Measurements from ENCODE around the gene MXRA8. TPM values are rescaled to one million over a fixed set of nuclear protein-coding genes. Genes with fewer than 3 reads are reported as not detected.

Gene MXRA8
- total RNA-seq, 2 experiments from 2014 or later = 0.25 to 0.49 TPM

GRCh38 chr1:1347026-1347595 is 11.2 kb downstream of the MXRA8 start:
- ATAC-seq (no peak), DNase-seq (no peak)
- Mint-ChIP-seq H3K4me1 (peaks cover 20% of the 10 kb centered on the region), H3K4me3 (peak overlapping the region; percentile 74), H3K36me3 (ENCODE audit: low read depth) (no peaks in the 10 kb centered on the region), H3K27me3 (peaks cover 1% of the 10 kb centered on the region), H3K9me3 (ENCODE audit: low read depth) (no peaks in the 10 kb centered on the region), H3K27ac (no peak overlapping the region)
- CTCF ChIA-PET = interaction anchor here (1.9 kb wide), 1 partner anchor 25 kb away, joined by 10 read pairs; no protein-coding TSS in a partner anchor
- intact Hi-C loops (cut with DNase I, micrococcal nuclease) = no loop called here
- POLR2A ChIA-PET = interaction anchor here (0.7 kb wide), 1 partner anchor 16 kb away, joined by 3 read pairs; no protein-coding TSS in a partner anchor

- peaks cover 20% of the 10 kb centered on the region for H3K4me1 Mint-ChIP-seq
- no peak for ATAC-seq
- H3K9me3 Mint-ChIP-seq (ENCODE audit: low read depth) = no peaks in the 10 kb centered on the region
- intact Hi-C loops (cut with DNase I, micrococcal nuclease) = no loop called here
- POLR2A ChIA-PET = interaction anchor here (0.7 kb wide), 1 partner anchor 15 kb away, joined by 3 read pairs; no protein-coding TSS in a partner anchor
- no peaks in the 10 kb centered on the region for H3K27me3 Mint-ChIP-seq
- H3K36me3 Mint-ChIP-seq (ENCODE audit: low read depth) = peaks cover under 1% of the 10 kb centered on the region
- H3K27ac Mint-ChIP-seq = no peak overlapping the region
- CTCF ChIA-PET = interaction anchor here (1.9 kb wide), 1 partner anchor 25 kb away, joined by 10 read pairs; no protein-coding TSS in a partner anchor
- no peak overlapping the region for H3K4me3 Mint-ChIP-seq
- DNase-seq = no peak
These were observed 11.9 kb downstream of the MXRA8 start for GRCh38 chr1:1346501-1346890.

- ChIA-PET POLR2A (interaction anchor here (0.7 kb wide), 1 partner anchor 14 kb away, joined by 3 read pairs; no protein-coding TSS in a partner anchor), CTCF (no interaction called here)
- intact Hi-C loops (cut with DNase I, micrococcal nuclease) = no loop called here
- H3K4me1 Mint-ChIP-seq = peaks cover 20% of the 10 kb centered on the region
- H3K4me3 Mint-ChIP-seq = no peak overlapping the region
- H3K27me3 Mint-ChIP-seq = no peaks in the 10 kb centered on the region
- H3K27ac Mint-ChIP-seq = no peak overlapping the region
- ATAC-seq = no peak
- H3K9me3 Mint-ChIP-seq (ENCODE audit: low read depth) = no peaks in the 10 kb centered on the region
- H3K36me3 Mint-ChIP-seq (ENCODE audit: low read depth) = peaks cover 6% of the 10 kb centered on the region
- no peak for DNase-seq
These were observed 12.4 kb downstream of the MXRA8 start for GRCh38 chr1:1345860-1346500.

- intact Hi-C loops (cut with DNase I, micrococcal nuclease) = no loop called here
These were observed 13.0 kb downstream of the MXRA8 start for GRCh38 chr1:1345384-1345783.

GRCh38 chr1:1344655-1345361 is 13.5 kb downstream of the MXRA8 start:
- ChIA-PET CTCF (no interaction called here), POLR2A (no interaction called here)
- intact Hi-C loops (cut with DNase I, micrococcal nuclease) = no loop called here
- DNase-seq (peak; percentile 82), ATAC-seq (peak; percentile 69)
- no peak overlapping the region for H3K4me3 Mint-ChIP-seq
- H3K9me3 Mint-ChIP-seq (ENCODE audit: low read depth) = no peaks in the 10 kb centered on the region
- H3K36me3 Mint-ChIP-seq (ENCODE audit: low read depth) = peaks cover 11% of the 10 kb centered on the region
- no peak overlapping the region for H3K27ac Mint-ChIP-seq
- H3K27me3 Mint-ChIP-seq = no peaks in the 10 kb centered on the region
- H3K4me1 Mint-ChIP-seq = peaks cover 20% of the 10 kb centered on the region

More at GRCh38 chr1:1345384-1345783, 13.0 kb downstream of the MXRA8 start:
- Mint-ChIP-seq H3K9me3 (ENCODE audit: low read depth) (no peaks in the 10 kb centered on the region), H3K27ac (no peak overlapping the region), H3K36me3 (ENCODE audit: low read depth) (peaks cover 11% of the 10 kb centered on the region), H3K4me3 (no peak overlapping the region), H3K27me3 (no peaks in the 10 kb centered on the region), H3K4me1 (peaks cover 20% of the 10 kb centered on the region)
- POLR2A ChIA-PET = no interaction called here
- ATAC-seq (no peak), DNase-seq (no peak)
- CTCF ChIA-PET = no interaction called here

- peaks cover 11% of the 10 kb centered on the region for H3K36me3 Mint-ChIP-seq (ENCODE audit: low read depth)
- POLR2A ChIA-PET = no interaction called here
- no peaks in the 10 kb centered on the region for H3K9me3 Mint-ChIP-seq (ENCODE audit: low read depth)
- intact Hi-C loops (cut with DNase I, micrococcal nuclease) = no loop called here
- no peak for DNase-seq
- H3K4me3 Mint-ChIP-seq = no peak overlapping the region
- H3K27me3 Mint-ChIP-seq = no peaks in the 10 kb centered on the region
- ATAC-seq = no peak
- no peak overlapping the region for H3K27ac Mint-ChIP-seq
- H3K4me1 Mint-ChIP-seq = peaks cover 20% of the 10 kb centered on the region
- CTCF ChIA-PET = no interaction called here
These were observed 14.4 kb downstream of the MXRA8 start for GRCh38 chr1:1343811-1344421.

GRCh38 chr1:1342584-1343115 is 15.7 kb downstream of the MXRA8 start:
- ChIA-PET CTCF (no interaction called here), POLR2A (no interaction called here)
- intact Hi-C loops (cut with DNase I, micrococcal nuclease) = no loop called here
- peaks cover 11% of the 10 kb centered on the region for H3K36me3 Mint-ChIP-seq (ENCODE audit: low read depth)
- peaks cover 18% of the 10 kb centered on the region for H3K4me1 Mint-ChIP-seq
- no peak for ATAC-seq
- no peak overlapping the region for H3K27ac Mint-ChIP-seq
- H3K9me3 Mint-ChIP-seq (ENCODE audit: low read depth) = no peaks in the 10 kb centered on the region
- no peaks in the 10 kb centered on the region for H3K27me3 Mint-ChIP-seq
- H3K4me3 Mint-ChIP-seq = no peak overlapping the region
- no peak for DNase-seq

GRCh38 chr1:1342061-1342562 is 16.2 kb downstream of the MXRA8 start:
- POLR2A ChIA-PET = no interaction called here
- intact Hi-C loops (cut with DNase I, micrococcal nuclease) = no loop called here
- no peak overlapping the region for H3K4me3 Mint-ChIP-seq

GRCh38 chr1:1341549-1342021 is 16.8 kb downstream of the MXRA8 start:
- intact Hi-C loops (cut with DNase I, micrococcal nuclease) = no loop called here

More at GRCh38 chr1:1342061-1342562, 16.2 kb downstream of the MXRA8 start:
- no peak overlapping the region for H3K27ac Mint-ChIP-seq
- CTCF ChIA-PET = no interaction called here
- H3K27me3 Mint-ChIP-seq = no peaks in the 10 kb centered on the region
- ATAC-seq (no peak), DNase-seq (no peak)
- no peaks in the 10 kb centered on the region for H3K9me3 Mint-ChIP-seq (ENCODE audit: low read depth)
- H3K36me3 Mint-ChIP-seq (ENCODE audit: low read depth) = peaks cover 11% of the 10 kb centered on the region
- peaks cover 13% of the 10 kb centered on the region for H3K4me1 Mint-ChIP-seq

GRCh38 chr1:1340791-1341548 is 17.4 kb downstream of the MXRA8 start:
- Mint-ChIP-seq H3K9me3 (ENCODE audit: low read depth) (no peaks in the 10 kb centered on the region), H3K4me1 (peaks cover 5% of the 10 kb centered on the region), H3K4me3 (no peak overlapping the region), H3K27me3 (no peaks in the 10 kb centered on the region), H3K27ac (no peak overlapping the region), H3K36me3 (ENCODE audit: low read depth) (peaks cover 11% of the 10 kb centered on the region)
- CTCF ChIA-PET = interaction anchor here (0.7 kb wide), 1 partner anchor 69 kb away, joined by 3 read pairs; no protein-coding TSS in a partner anchor
- ATAC-seq = no peak
- no peak for DNase-seq
- POLR2A ChIA-PET = no interaction called here
- intact Hi-C loops (cut with DNase I, micrococcal nuclease) = no loop called here

More at GRCh38 chr1:1341549-1342021, 16.8 kb downstream of the MXRA8 start:
- CTCF ChIA-PET = no interaction called here
- H3K4me1 Mint-ChIP-seq = peaks cover 8% of the 10 kb centered on the region
- no peak overlapping the region for H3K27ac Mint-ChIP-seq
- peaks cover 11% of the 10 kb centered on the region for H3K36me3 Mint-ChIP-seq (ENCODE audit: low read depth)
- no peak overlapping the region for H3K4me3 Mint-ChIP-seq
- H3K27me3 Mint-ChIP-seq = no peaks in the 10 kb centered on the region
- ATAC-seq (no peak), DNase-seq (no peak)
- H3K9me3 Mint-ChIP-seq (ENCODE audit: low read depth) = no peaks in the 10 kb centered on the region
- POLR2A ChIA-PET = no interaction called here

Measured in activated CD4-positive, alpha-beta T cell treated with anti-CD3 and anti-CD28 coated beads for 36 hours (primary cell).